ENCODE results near the gene E4F1. TPM values are rescaled to one million over a fixed set of nuclear protein-coding genes. Genes with fewer than 3 reads are reported as not detected.

E4F1 gene
- total RNA-seq, 4 donors from 2014 or later = 30.6 to 60.6 (median 45.2) TPM

- Histone ChIP-seq H3K9me3 (no peaks in the 10 kb centered on the region), H3K36me3 (peaks cover 0 to 35% (median 14%) of the 10 kb centered on the region in 3 donors), H3K27me3 (no peaks in the 10 kb centered on the region), H3K27ac (no peak overlapping the region), H3K4me1 (peaks cover 0 to 40% (median 22%) of the 10 kb centered on the region in 4 donors), H3K4me3 (peak overlapping the region in 1 of 4 donors; percentile 96)
- TF ChIP-seq CTCF (IDR thresholded peaks at IDR 0.05) (no peak), EP300 (IDR thresholded peaks at IDR 0.05) (no peak), POLR2A (IDR thresholded peaks at IDR 0.05) (no peak)
- no peak for DNase-seq (ENCODE audit: low spot score in 2 of 2)
- 66 to 79% methylated on average over 17 of the region's 19 CpGs for WGBS, 2 donors
Observed at GRCh38 chr16:2212362-2213324, 10.7 kb upstream of the E4F1 start.

DNA sequence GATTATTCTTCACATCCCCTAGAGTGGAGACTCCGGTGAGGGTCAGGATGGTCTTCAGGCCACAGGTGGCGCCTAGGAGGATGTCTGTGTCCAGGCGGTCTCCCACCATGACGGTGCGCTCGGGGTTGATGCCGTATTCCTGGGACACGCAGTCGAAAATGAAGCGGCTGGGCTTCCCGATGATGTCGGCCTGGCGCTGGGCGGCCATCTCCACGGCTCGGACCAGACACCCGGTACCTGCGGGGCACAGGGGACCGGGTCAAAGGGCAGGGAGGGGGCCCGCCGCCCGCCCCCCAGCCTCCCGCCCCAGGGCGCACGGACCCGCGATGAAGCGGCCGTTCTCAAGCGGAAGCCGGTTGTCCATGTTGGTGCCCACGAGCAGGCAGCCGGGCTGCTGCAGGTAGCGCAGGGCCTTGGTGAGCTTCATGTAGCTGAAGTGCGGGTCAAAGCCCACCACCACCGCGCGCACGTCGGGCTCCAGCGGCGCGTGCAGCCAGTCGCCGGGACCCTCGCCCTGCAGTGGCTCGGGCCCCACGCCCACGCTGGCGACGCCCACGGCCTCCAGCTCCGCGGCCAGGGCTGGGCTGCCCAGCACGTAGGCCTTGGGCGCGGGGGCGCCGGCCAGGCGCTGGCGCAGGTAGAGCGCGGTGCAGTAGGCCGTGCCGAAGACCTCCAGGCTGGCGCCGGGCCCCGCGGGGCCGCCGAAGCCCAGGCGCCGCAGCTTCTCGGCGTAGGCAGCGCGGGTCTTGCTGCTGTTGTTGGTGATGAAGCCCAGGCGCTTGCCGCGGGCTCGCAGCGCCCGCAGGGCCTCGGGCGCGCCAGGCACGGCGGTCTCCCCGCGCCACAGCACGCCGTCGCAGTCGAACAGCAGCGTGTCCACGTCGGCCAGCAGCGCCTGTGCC is 9.3 kb upstream of the E4F1 start:
- Histone ChIP-seq H3K4me1 (peaks cover 0 to 39% (median 22%) of the 10 kb centered on the region in 4 donors), H3K4me3 (peak overlapping the region; percentile 58 to 96 (median 72)), H3K27me3 (no peaks in the 10 kb centered on the region), H3K27ac (peak overlapping the region in 3 of 4 donors; percentile 50 to 84 (median 81)), H3K9me3 (no peaks in the 10 kb centered on the region), H3K36me3 (peaks cover 0 to 20% (median 2%) of the 10 kb centered on the region in 3 donors)
- TF ChIP-seq POLR2A (IDR thresholded peaks at IDR 0.05) (no peak), EP300 (IDR thresholded peaks at IDR 0.05) (no peak), CTCF (IDR thresholded peaks at IDR 0.05) (no peak)
- DNase-seq (ENCODE audit: low spot score in 2 of 2) = no peak
- WGBS, 2 donors = 1 to 3% methylated on average over 10 to 22 of the region's 98 CpGs

- peak within 1 kb of the TSS; percentile 58 to 96 (median 76) for H3K4me3 ChIP-seq
- H3K36me3 ChIP-seq = peaks cover 0 to 15% (median 0%) of the 10 kb centered on the region in 3 donors
- DNase-seq (ENCODE audit: low spot score in 2 of 2) = no peak
- peaks cover 0 to 39% (median 22%) of the 10 kb centered on the region in 4 donors for H3K4me1 ChIP-seq
- peak in 1 of 2 donors; percentile 42 for TF ChIP-seq POLR2A (IDR thresholded peaks at IDR 0.05)
- no peak for TF ChIP-seq EP300 (IDR thresholded peaks at IDR 0.05)
- 0% methylated on average over 5 to 6 of the region's 48 CpGs for WGBS, 2 donors
- no peaks in the 10 kb centered on the region for H3K9me3 ChIP-seq
- H3K27ac ChIP-seq = peak within 1 kb of the TSS; percentile 59 to 92 (median 90)
- H3K27me3 ChIP-seq = no peaks in the 10 kb centered on the region
Observed at GRCh38 chr16:2214719-2214968, 8.7 kb upstream of the E4F1 start, which contains the start of gene PGP. PGP (minus strand) TSS chr16:2214840; CDS start chr16:2214777, 63 bp downstream.

- no peak for DNase-seq (ENCODE audit: low spot score in 2 of 2)
- Histone ChIP-seq H3K27ac (peak overlapping the region in 1 of 4 donors; percentile 92), H3K9me3 (no peaks in the 10 kb centered on the region), H3K4me3 (no peak overlapping the region), H3K27me3 (no peaks in the 10 kb centered on the region), H3K36me3 (peaks cover 0 to 5% (median 0%) of the 10 kb centered on the region in 3 donors), H3K4me1 (peaks cover 0 to 31% (median 22%) of the 10 kb centered on the region in 4 donors)
- TF ChIP-seq CTCF (IDR thresholded peaks at IDR 0.05) (no peak), EP300 (IDR thresholded peaks at IDR 0.05) (no peak), POLR2A (IDR thresholded peaks at IDR 0.05) (no peak)
- 97 to 99% methylated on average over 4 of the region's 4 CpGs for WGBS, 2 donors
Observed at GRCh38 chr16:2216330-2216729, 7.1 kb upstream of the E4F1 start.

DNA sequence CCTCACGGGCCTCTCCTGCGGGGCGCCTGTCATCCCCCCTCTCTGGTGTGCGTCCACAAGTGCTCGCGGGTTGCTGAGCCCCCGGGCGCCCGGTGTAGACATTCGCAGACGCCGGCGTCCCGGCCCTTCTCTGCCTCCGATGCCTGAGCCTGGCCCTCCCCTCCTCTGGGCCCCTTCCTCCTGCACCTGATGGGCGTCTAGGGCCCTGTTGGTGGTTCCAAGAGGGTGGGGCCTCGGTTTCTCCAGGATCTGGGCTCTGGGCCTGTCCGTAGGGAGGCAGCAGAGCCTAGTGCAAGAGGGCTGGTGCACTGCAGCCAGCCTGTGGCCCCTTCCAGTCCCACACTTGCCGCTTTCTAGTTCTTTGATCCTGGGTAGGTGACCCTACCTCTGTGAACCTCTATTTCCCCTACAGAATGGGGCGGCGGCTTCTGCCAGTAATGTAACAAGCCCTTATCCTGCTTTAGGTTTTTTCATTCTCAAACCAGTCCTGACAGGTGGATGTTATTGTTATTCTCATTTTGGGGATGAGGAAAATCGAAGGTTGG is 623 bp downstream of the E4F1 start:
- Histone ChIP-seq H3K27me3 (no peaks in the 10 kb centered on the region), H3K36me3 (peaks cover 0 to 25% (median 7%) of the 10 kb centered on the region in 3 donors), H3K4me3 (peak overlapping the region; percentile 73 to 98 (median 90)), H3K9me3 (no peaks in the 10 kb centered on the region), H3K27ac (peak overlapping the region; percentile 77 to 94 (median 88)), H3K4me1 (peaks cover 0 to 34% (median 12%) of the 10 kb centered on the region in 4 donors)
- DNase-seq (ENCODE audit: low spot score in 2 of 2) = no peak
- 15 to 42% methylated on average over 4 to 11 of the region's 22 CpGs for WGBS, 2 donors
- TF ChIP-seq POLR2A (IDR thresholded peaks at IDR 0.05) (no peak), EP300 (IDR thresholded peaks at IDR 0.05) (no peak), CTCF (IDR thresholded peaks at IDR 0.05) (no peak)

All from tibial nerve (tissue), 4 donors.